ENCODE data around the gene SLC9A8. TPM values are rescaled to one million over a fixed set of nuclear protein-coding genes. Genes with fewer than 3 reads are reported as not detected.
A peak's percentile ranks its signal among the peaks of the same experiment; 100 is the strongest.
"Not testable (repeated sequence)": the region's sequence is repeated elsewhere in the genome, so short reads cannot be mapped to it uniquely, and the experiment has no call there.

SLC9A8 gene
- total RNA-seq, 1 donor: 7.3 TPM

- no peak for TF ChIP-seq CTCF (IDR thresholded peaks at IDR 0.05; ENCODE audit: insufficient read depth, low read depth, low read length)
- no peak for DNase-seq (ENCODE audit: low read depth)
- H3K4me3 ChIP-seq (ENCODE audit: low read depth, low read length): no peak overlapping the region
Observed at GRCh38 chr20:49858076-49858585, 45.5 kb downstream of the SLC9A8 start.

GRCh38 chr20:49859011-49859410, 46.4 kb downstream of the SLC9A8 start:
- TF ChIP-seq CTCF (IDR thresholded peaks at IDR 0.05; ENCODE audit: insufficient read depth, low read depth, low read length): no peak
- no peak overlapping the region for H3K4me3 ChIP-seq (ENCODE audit: low read depth, low read length)
- DNase-seq (ENCODE audit: low read depth): no peak

- H3K4me3 ChIP-seq (ENCODE audit: low read depth, low read length): no peak overlapping the region
- no peak for TF ChIP-seq CTCF (IDR thresholded peaks at IDR 0.05; ENCODE audit: insufficient read depth, low read depth, low read length)
- no peak for DNase-seq (ENCODE audit: low read depth)
Observed at GRCh38 chr20:49859807-49860206, 47.2 kb downstream of the SLC9A8 start.

- not testable (repeated sequence) for H3K4me3 ChIP-seq (ENCODE audit: low read depth, low read length)
Observed at GRCh38 chr20:49861232-49861631, 48.6 kb downstream of the SLC9A8 start.

GRCh38 chr20:49862607-49863200, 50.1 kb downstream of the SLC9A8 start:
- no peak overlapping the region for H3K4me3 ChIP-seq (ENCODE audit: low read depth, low read length)
- no peak for TF ChIP-seq CTCF (IDR thresholded peaks at IDR 0.05; ENCODE audit: insufficient read depth, low read depth, low read length)

More at GRCh38 chr20:49861232-49861631, 48.6 kb downstream of the SLC9A8 start:
- DNase-seq (ENCODE audit: low read depth): not testable (repeated sequence)

GRCh38 chr20:49863666-49864065, 51.0 kb downstream of the SLC9A8 start:
- no peak overlapping the region for H3K4me3 ChIP-seq (ENCODE audit: low read depth, low read length)
- no peak for TF ChIP-seq CTCF (IDR thresholded peaks at IDR 0.05; ENCODE audit: insufficient read depth, low read depth, low read length)
- no peak for DNase-seq (ENCODE audit: low read depth)

More at GRCh38 chr20:49862607-49863200, 50.1 kb downstream of the SLC9A8 start:
- no peak for DNase-seq (ENCODE audit: low read depth)

- no peak for TF ChIP-seq CTCF (IDR thresholded peaks at IDR 0.05; ENCODE audit: insufficient read depth, low read depth, low read length)
- H3K4me3 ChIP-seq (ENCODE audit: low read depth, low read length): no peak overlapping the region
- DNase-seq (ENCODE audit: low read depth): peak; percentile 70
Observed at GRCh38 chr20:49865559-49865958, 52.9 kb downstream of the SLC9A8 start.
